ENCODE data around the gene DIP2C. TPM values are rescaled to one million over a fixed set of nuclear protein-coding genes. Genes with fewer than 3 reads are reported as not detected.

DIP2C gene
- total and polyA plus RNA-seq, 4 donors: 6.4 to 40.2 (median 23.8) TPM

GRCh38 chr10:392705-393037, 296.8 kb downstream of the DIP2C start:
- ATAC-seq (ENCODE audit: low FRiP score) (no peak), DNase-seq (no peak)
- no peaks in the 10 kb centered on the region for H3K27me3 ChIP-seq (ENCODE audit: control insufficient read depth in 1 of 2, insufficient read depth in 2 of 2, low read length in 1 of 2)
- intact Hi-C loops (cut with DNase I): no loop called here
- H3K27ac ChIP-seq (ENCODE audit: low read depth in 1 of 2, low read length in 2 of 2): no peak overlapping the region
- H3K4me3 ChIP-seq (ENCODE audit: low read length in 2 of 2): no peak overlapping the region
- WGBS, 2 donors: 95% methylated on average over 21 of the region's 21 CpGs
- no peaks in the 10 kb centered on the region for H3K4me1 ChIP-seq (ENCODE audit: control insufficient read depth in 1 of 2, insufficient read depth in 2 of 2, low read length in 2 of 2)
- H3K9me3 ChIP-seq (ENCODE audit: control insufficient read depth, low read length): no peaks in the 10 kb centered on the region
- H3K36me3 ChIP-seq (ENCODE audit: control insufficient read depth in 1 of 2, insufficient read depth in 2 of 2, low read length in 1 of 2): no peaks in the 10 kb centered on the region

GRCh38 chr10:391847-392704, 297.4 kb downstream of the DIP2C start:
- 71 to 72% methylated on average over 27 of the region's 27 CpGs for WGBS, 2 donors
- no peak overlapping the region for H3K4me3 ChIP-seq (ENCODE audit: low read length in 2 of 2)
- H3K36me3 ChIP-seq (ENCODE audit: control insufficient read depth in 1 of 2, insufficient read depth in 2 of 2, low read length in 1 of 2): no peaks in the 10 kb centered on the region
- H3K27ac ChIP-seq (ENCODE audit: low read depth in 1 of 2, low read length in 2 of 2): no peak overlapping the region
- DNase-seq (no peak), ATAC-seq (ENCODE audit: low FRiP score) (no peak)
- intact Hi-C loops (cut with DNase I): no loop called here
- no peaks in the 10 kb centered on the region for H3K9me3 ChIP-seq (ENCODE audit: control insufficient read depth, low read length)
- H3K27me3 ChIP-seq (ENCODE audit: control insufficient read depth in 1 of 2, insufficient read depth in 2 of 2, low read length in 1 of 2): no peaks in the 10 kb centered on the region
- H3K4me1 ChIP-seq (ENCODE audit: control insufficient read depth in 1 of 2, insufficient read depth in 2 of 2, low read length in 2 of 2): no peaks in the 10 kb centered on the region

GRCh38 chr10:391305-391704, 298.2 kb downstream of the DIP2C start:
- ATAC-seq (ENCODE audit: low FRiP score): no peak
- DNase-seq: no peak
- no peaks in the 10 kb centered on the region for H3K36me3 ChIP-seq (ENCODE audit: control insufficient read depth in 1 of 2, insufficient read depth in 2 of 2, low read length in 1 of 2)
- WGBS, 2 donors: 16 to 23% methylated on average over 9 of the region's 9 CpGs
- H3K9me3 ChIP-seq (ENCODE audit: control insufficient read depth, low read length): no peaks in the 10 kb centered on the region
- intact Hi-C loops (cut with DNase I): no loop called here
- H3K4me3 ChIP-seq (ENCODE audit: low read length in 2 of 2): no peak overlapping the region
- no peaks in the 10 kb centered on the region for H3K4me1 ChIP-seq (ENCODE audit: control insufficient read depth in 1 of 2, insufficient read depth in 2 of 2, low read length in 2 of 2)
- no peaks in the 10 kb centered on the region for H3K27me3 ChIP-seq (ENCODE audit: control insufficient read depth in 1 of 2, insufficient read depth in 2 of 2, low read length in 1 of 2)
- no peak overlapping the region for H3K27ac ChIP-seq (ENCODE audit: low read depth in 1 of 2, low read length in 2 of 2)

GRCh38 chr10:390449-391100, 298.9 kb downstream of the DIP2C start:
- Histone ChIP-seq H3K36me3 (ENCODE audit: control insufficient read depth in 1 of 2, insufficient read depth in 2 of 2, low read length in 1 of 2) (no peaks in the 10 kb centered on the region), H3K4me1 (ENCODE audit: control insufficient read depth in 1 of 2, insufficient read depth in 2 of 2, low read length in 2 of 2) (no peaks in the 10 kb centered on the region), H3K4me3 (ENCODE audit: low read length in 2 of 2) (no peak overlapping the region), H3K27ac (ENCODE audit: low read depth in 1 of 2, low read length in 2 of 2) (no peak overlapping the region), H3K9me3 (ENCODE audit: control insufficient read depth, low read length) (no peaks in the 10 kb centered on the region), H3K27me3 (ENCODE audit: control insufficient read depth in 1 of 2, insufficient read depth in 2 of 2, low read length in 1 of 2) (no peaks in the 10 kb centered on the region)
- ATAC-seq (ENCODE audit: low FRiP score): no peak
- intact Hi-C loops (cut with DNase I): no loop called here
- no peak for DNase-seq
- 74 to 78% methylated on average over 32 of the region's 32 CpGs for WGBS, 2 donors

- Histone ChIP-seq H3K4me1 (ENCODE audit: control insufficient read depth in 1 of 2, insufficient read depth in 2 of 2, low read length in 2 of 2) (no peaks in the 10 kb centered on the region), H3K36me3 (ENCODE audit: control insufficient read depth in 1 of 2, insufficient read depth in 2 of 2, low read length in 1 of 2) (no peaks in the 10 kb centered on the region), H3K4me3 (ENCODE audit: low read length in 2 of 2) (no peak overlapping the region), H3K27ac (ENCODE audit: low read depth in 1 of 2, low read length in 2 of 2) (no peak overlapping the region), H3K27me3 (ENCODE audit: control insufficient read depth in 1 of 2, insufficient read depth in 2 of 2, low read length in 1 of 2) (no peaks in the 10 kb centered on the region), H3K9me3 (ENCODE audit: control insufficient read depth, low read length) (no peaks in the 10 kb centered on the region)
- ATAC-seq (ENCODE audit: low FRiP score): no peak
- intact Hi-C loops (cut with DNase I): no loop called here
- no peak for DNase-seq
- 52 to 53% methylated on average over 23 of the region's 23 CpGs for WGBS, 2 donors
Observed at GRCh38 chr10:389836-390448, 299.5 kb downstream of the DIP2C start.

GRCh38 chr10:389261-389790, 300.1 kb downstream of the DIP2C start:
- ATAC-seq (ENCODE audit: low FRiP score) (no peak), DNase-seq (no peak)
- intact Hi-C loops (cut with DNase I): no loop called here
- Histone ChIP-seq H3K27ac (ENCODE audit: low read depth in 1 of 2, low read length in 2 of 2) (no peak overlapping the region), H3K4me3 (ENCODE audit: low read length in 2 of 2) (no peak overlapping the region), H3K9me3 (ENCODE audit: control insufficient read depth, low read length) (no peaks in the 10 kb centered on the region), H3K4me1 (ENCODE audit: control insufficient read depth in 1 of 2, insufficient read depth in 2 of 2, low read length in 2 of 2) (no peaks in the 10 kb centered on the region), H3K36me3 (ENCODE audit: control insufficient read depth in 1 of 2, insufficient read depth in 2 of 2, low read length in 1 of 2) (no peaks in the 10 kb centered on the region), H3K27me3 (ENCODE audit: control insufficient read depth in 1 of 2, insufficient read depth in 2 of 2, low read length in 1 of 2) (no peaks in the 10 kb centered on the region)
- WGBS, 2 donors: 93 to 94% methylated on average over 16 of the region's 16 CpGs

- Histone ChIP-seq H3K27ac (ENCODE audit: low read depth in 1 of 2, low read length in 2 of 2) (no peak overlapping the region), H3K9me3 (ENCODE audit: control insufficient read depth, low read length) (no peaks in the 10 kb centered on the region), H3K4me3 (ENCODE audit: low read length in 2 of 2) (no peak overlapping the region), H3K36me3 (ENCODE audit: control insufficient read depth in 1 of 2, insufficient read depth in 2 of 2, low read length in 1 of 2) (no peaks in the 10 kb centered on the region), H3K27me3 (ENCODE audit: control insufficient read depth in 1 of 2, insufficient read depth in 2 of 2, low read length in 1 of 2) (no peaks in the 10 kb centered on the region), H3K4me1 (ENCODE audit: control insufficient read depth in 1 of 2, insufficient read depth in 2 of 2, low read length in 2 of 2) (no peaks in the 10 kb centered on the region)
- DNase-seq (no peak), ATAC-seq (ENCODE audit: low FRiP score) (no peak)
- 89% methylated on average over 13 of the region's 13 CpGs for WGBS, 2 donors
- intact Hi-C loops (cut with DNase I): no loop called here
Observed at GRCh38 chr10:388661-389045, 300.8 kb downstream of the DIP2C start.

- H3K4me3 ChIP-seq (ENCODE audit: low read length in 2 of 2): no peak overlapping the region
- WGBS, 2 donors: 79% methylated on average over 16 of the region's 16 CpGs
- no peaks in the 10 kb centered on the region for H3K36me3 ChIP-seq (ENCODE audit: control insufficient read depth in 1 of 2, insufficient read depth in 2 of 2, low read length in 1 of 2)
- DNase-seq (peak in 1 of 2 donors; percentile 78), ATAC-seq (ENCODE audit: low FRiP score) (no peak)
- H3K9me3 ChIP-seq (ENCODE audit: control insufficient read depth, low read length): no peaks in the 10 kb centered on the region
- H3K27me3 ChIP-seq (ENCODE audit: control insufficient read depth in 1 of 2, insufficient read depth in 2 of 2, low read length in 1 of 2): no peaks in the 10 kb centered on the region
- intact Hi-C loops (cut with DNase I): no loop called here
- H3K27ac ChIP-seq (ENCODE audit: low read depth in 1 of 2, low read length in 2 of 2): no peak overlapping the region
- no peaks in the 10 kb centered on the region for H3K4me1 ChIP-seq (ENCODE audit: control insufficient read depth in 1 of 2, insufficient read depth in 2 of 2, low read length in 2 of 2)
Observed at GRCh38 chr10:387909-388660, 301.4 kb downstream of the DIP2C start.
